ENCODE data around the gene COPZ2.
A peak's percentile ranks its signal among the peaks of the same experiment; 100 is the strongest.
"Not testable (repeated sequence)": the region's sequence is repeated elsewhere in the genome, so short reads cannot be mapped to it uniquely, and the experiment has no call there.

Gene COPZ2

GRCh38 chr17:48037036-48037837 is at the start of gene COPZ2:
Gene COPZ2 (minus strand): TSS chr17:48037797. CDS start chr17:48037777, 20 bp downstream.
- peak; percentile 76 for DNase-seq (ENCODE audit: low spot score)

GRCh38 chr17:48084932-48085331 is 47.3 kb upstream of the COPZ2 start:
- no peak for DNase-seq (ENCODE audit: low spot score)

GRCh38 chr17:48081858-48082257 is 44.3 kb upstream of the COPZ2 start:
- DNase-seq (ENCODE audit: low spot score): no peak

- DNase-seq (ENCODE audit: low spot score): not testable (repeated sequence)
Measured at GRCh38 chr17:48077152-48077551, 39.6 kb upstream of the COPZ2 start.

GRCh38 chr17:48074322-48075081 is 36.9 kb upstream of the COPZ2 start:
- peak; percentile 72 for DNase-seq (ENCODE audit: low spot score)

GRCh38 chr17:48073566-48074094 is 36.0 kb upstream of the COPZ2 start:
- DNase-seq (ENCODE audit: low spot score): not testable (repeated sequence)

- not testable (repeated sequence) for DNase-seq (ENCODE audit: low spot score)
Measured at GRCh38 chr17:48072811-48073210, 35.2 kb upstream of the COPZ2 start.

- no peak for DNase-seq (ENCODE audit: low spot score)
Measured at GRCh38 chr17:48071654-48072053, 34.1 kb upstream of the COPZ2 start.

GRCh38 chr17:48070195-48070594 is 32.6 kb upstream of the COPZ2 start:
- no peak for DNase-seq (ENCODE audit: low spot score)

- peak; percentile 62 for DNase-seq (ENCODE audit: low spot score)
Measured at GRCh38 chr17:48068491-48068961, 30.9 kb upstream of the COPZ2 start.

GRCh38 chr17:48067808-48068207 is 30.2 kb upstream of the COPZ2 start:
- not testable (repeated sequence) for DNase-seq (ENCODE audit: low spot score)

GRCh38 chr17:48067245-48067644 is 29.6 kb upstream of the COPZ2 start:
- DNase-seq (ENCODE audit: low spot score): no peak

GRCh38 chr17:48066656-48067055 is 29.1 kb upstream of the COPZ2 start:
- no peak for DNase-seq (ENCODE audit: low spot score)

- DNase-seq (ENCODE audit: low spot score): no peak
Measured at GRCh38 chr17:48066192-48066591, 28.6 kb upstream of the COPZ2 start.

GRCh38 chr17:48064638-48065037 is 27.0 kb upstream of the COPZ2 start:
- no peak for DNase-seq (ENCODE audit: low spot score)

- DNase-seq (ENCODE audit: low spot score): no peak
Measured at GRCh38 chr17:48062273-48062672, 24.7 kb upstream of the COPZ2 start.

- DNase-seq (ENCODE audit: low spot score): no peak
Measured at GRCh38 chr17:48060249-48060648, 22.7 kb upstream of the COPZ2 start.

GRCh38 chr17:48059125-48059668 is 21.6 kb upstream of the COPZ2 start:
- no peak for DNase-seq (ENCODE audit: low spot score)

GRCh38 chr17:48058393-48059124 is 21.0 kb upstream of the COPZ2 start:
- no peak for DNase-seq (ENCODE audit: low spot score)

GRCh38 chr17:48057626-48058025 is 20.0 kb upstream of the COPZ2 start:
- no peak for DNase-seq (ENCODE audit: low spot score)

GRCh38 chr17:48056879-48057278 is 19.3 kb upstream of the COPZ2 start:
- DNase-seq (ENCODE audit: low spot score): no peak

- no peak for DNase-seq (ENCODE audit: low spot score)
Measured at GRCh38 chr17:48056246-48056745, 18.7 kb upstream of the COPZ2 start.

Data from GM03348 (cell line).